ENCODE measurements around the gene SCAND1. TPM values are rescaled to one million over a fixed set of nuclear protein-coding genes. Genes with fewer than 3 reads are reported as not detected.
"Not testable (repeated sequence)": the region's sequence is repeated elsewhere in the genome, so short reads cannot be mapped to it uniquely, and the experiment has no call there.

The SCAND1 gene
- total RNA-seq, result 10 to 100 TPM; 45.0 to 47.2 TPM

- POLR2A ChIA-PET, result interaction anchor here (0.5 to 2.7 kb wide), 17 partner anchors 11 to 619 kb away, joined by 3 to 37 read pairs (median 4); partner anchors contain the start of genes AAR2, CEP250, PHF20 and RBM39
- CTCF ChIA-PET, result interaction anchor here (0.6 to 2.2 kb wide), 16 partner anchors 9 to 500 kb away, joined by 3 to 8 read pairs (median 4); partner anchors contain the start of gene PHF20
These were observed at the start of gene SCAND1 for GRCh38 chr20:35954200-35954906. SCAND1 (minus strand) TSS chr20:35954502; CDS start chr20:35954284, 218 bp downstream.

GRCh38 chr20:36004045-36004444 lies 49.7 kb upstream of the SCAND1 start:
- ChIA-PET POLR2A (no interaction called here), CTCF (no interaction called here)

GRCh38 chr20:36002855-36003254 lies 48.6 kb upstream of the SCAND1 start:
- ChIA-PET CTCF (interaction anchor here (0.6 kb wide), 1 partner anchor 236 kb away, joined by 3 read pairs; no protein-coding TSS in a partner anchor), POLR2A (no interaction called here)

- CTCF ChIA-PET, POLR2A ChIA-PET: not testable (repeated sequence)
These were observed 47.0 kb upstream of the SCAND1 start for GRCh38 chr20:36001331-36001730.

DNA sequence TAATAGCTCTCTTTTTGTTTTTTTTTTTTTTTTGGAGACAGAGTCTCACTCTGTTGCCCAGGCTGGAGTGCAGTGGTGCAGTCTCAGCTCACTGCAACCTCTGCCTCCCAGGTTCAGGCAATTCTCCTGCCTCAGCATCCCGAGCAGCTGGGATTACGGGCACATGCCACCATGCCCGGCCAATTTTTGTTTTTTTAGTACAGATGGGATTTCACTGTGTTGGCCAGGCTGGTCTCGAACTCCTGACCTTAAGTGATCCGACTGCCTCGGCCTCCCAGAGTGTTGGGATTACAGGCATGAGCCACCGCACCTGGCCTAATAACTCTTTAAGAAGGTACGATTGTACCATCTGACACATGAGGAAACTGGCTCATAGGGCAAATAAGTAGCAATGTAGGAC lies 42.2 kb upstream of the SCAND1 start:
- POLR2A ChIA-PET, result interaction anchor here (0.6 kb wide), 1 partner anchor 67 kb away, joined by 3 read pairs; no protein-coding TSS in a partner anchor
- CTCF ChIA-PET, result interaction anchor here (0.5 to 5.2 kb wide), 2 partner anchors 142 to 294 kb away, joined by 3 to 69 read pairs; no protein-coding TSS in a partner anchor

DNA sequence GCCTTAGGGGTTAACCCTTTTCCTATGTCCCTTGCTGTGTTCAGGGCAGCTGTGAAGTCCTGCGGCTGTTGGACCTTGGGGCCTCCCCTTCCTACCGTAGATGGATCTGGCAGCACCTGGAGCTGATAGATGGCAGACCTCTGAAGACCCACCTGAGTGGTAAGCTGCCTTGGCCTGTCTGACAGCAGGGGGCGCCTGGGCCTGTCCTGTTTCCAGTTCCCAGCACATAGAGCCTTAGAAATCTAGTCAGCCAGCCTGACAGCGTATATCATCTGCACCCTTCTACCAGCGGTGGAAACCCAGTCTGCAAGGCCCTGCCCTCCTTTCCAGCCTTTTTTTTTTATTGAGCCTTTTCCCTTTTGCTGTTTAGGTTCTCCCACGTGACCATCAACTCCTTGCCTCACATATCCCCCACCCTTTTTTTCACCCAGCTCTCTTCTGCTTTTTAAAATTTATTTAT lies 40.7 kb upstream of the SCAND1 start:
- POLR2A ChIA-PET, result interaction anchor here (0.7 kb wide), 1 partner anchor 263 kb away, joined by 3 read pairs; no protein-coding TSS in a partner anchor
- CTCF ChIA-PET, result interaction anchor here (0.5 to 5.2 kb wide), 10 partner anchors 11 to 396 kb away, joined by 3 to 69 read pairs (median 4); no protein-coding TSS in a partner anchor

DNA sequence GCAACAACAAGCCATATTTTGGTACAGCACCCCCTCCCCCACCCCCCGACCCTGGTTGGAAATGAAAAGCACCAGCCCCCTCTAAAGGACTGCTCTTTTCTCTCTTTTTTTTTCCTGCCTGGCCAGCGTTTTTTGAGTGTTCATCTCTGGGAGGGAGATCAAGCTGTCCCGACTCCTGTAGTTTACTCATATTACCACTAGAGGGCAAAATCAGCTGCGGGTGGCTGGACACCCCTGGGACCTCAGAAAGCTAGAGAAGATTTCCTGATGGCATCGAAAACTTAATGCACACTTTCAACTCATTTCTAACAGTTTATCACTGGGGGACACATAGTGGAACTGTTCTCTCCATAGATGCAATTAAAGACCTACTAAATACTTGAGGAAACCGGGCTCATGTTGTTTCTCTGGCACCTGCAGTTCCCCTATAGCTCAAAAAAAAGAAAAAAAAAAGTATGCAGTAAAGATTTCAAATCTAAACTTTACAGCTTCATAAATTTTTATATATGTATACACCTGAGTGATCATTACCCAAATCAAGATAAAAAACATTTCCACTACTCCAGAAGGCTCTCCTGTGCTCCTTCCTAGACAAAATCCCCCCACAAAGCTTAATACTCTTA lies 38.5 kb upstream of the SCAND1 start:
- ChIA-PET POLR2A (interaction anchor here (0.8 kb wide), 1 partner anchor 39 kb away, joined by 3 read pairs; no protein-coding TSS in a partner anchor), CTCF (interaction anchor here (0.6 to 5.2 kb wide), 23 partner anchors 11 to 1183 kb away, joined by 3 to 69 read pairs (median 4); partner anchors contain the start of gene SCAND1)

GRCh38 chr20:35991142-35991771 lies 37.0 kb upstream of the SCAND1 start:
- ChIA-PET POLR2A (interaction anchor here (0.6 kb wide), 1 partner anchor 138 kb away, joined by 3 read pairs; no protein-coding TSS in a partner anchor), CTCF (interaction anchor here (0.6 to 5.2 kb wide), 6 partner anchors 63 to 211 kb away, joined by 3 to 69 read pairs (median 4); no protein-coding TSS in a partner anchor)

GRCh38 chr20:35988910-35989463 lies 34.7 kb upstream of the SCAND1 start:
- POLR2A ChIA-PET, result no interaction called here
- CTCF ChIA-PET, result interaction anchor here (1.2 kb wide), 1 partner anchor 144 kb away, joined by 3 read pairs; no protein-coding TSS in a partner anchor

GRCh38 chr20:35985806-35986205 lies 31.5 kb upstream of the SCAND1 start:
- POLR2A ChIA-PET, result no interaction called here
- CTCF ChIA-PET, result no interaction called here

DNA sequence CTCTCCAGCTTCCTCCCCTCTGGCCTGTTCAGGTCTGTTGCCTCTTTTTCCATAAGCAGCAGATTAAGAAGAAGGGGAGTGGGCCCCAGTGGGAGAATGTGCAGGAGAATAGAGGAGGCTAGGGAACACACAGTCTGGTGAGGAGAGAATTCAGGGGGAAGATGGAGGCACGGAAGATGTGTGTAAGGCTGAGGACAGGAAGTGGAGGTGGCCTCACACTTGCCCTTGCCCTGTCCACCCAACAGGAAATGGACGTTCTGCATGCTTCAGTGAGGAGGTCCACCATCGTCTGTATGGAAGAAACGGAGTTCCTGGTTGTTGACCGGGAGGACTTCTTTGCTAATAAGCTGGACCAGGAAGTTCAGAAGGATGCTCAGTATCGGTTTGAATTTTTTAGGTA lies 30.1 kb upstream of the SCAND1 start:
- CTCF ChIA-PET, result interaction anchor here (0.6 to 1.7 kb wide), 2 partner anchors 11 to 1715 kb away, joined by 3 to 5 read pairs; no protein-coding TSS in a partner anchor
- POLR2A ChIA-PET, result no interaction called here

GRCh38 chr20:35981969-35982368 lies 27.7 kb upstream of the SCAND1 start:
- CTCF ChIA-PET, result interaction anchor here (1.1 kb wide), 1 partner anchor 11 kb away, joined by 3 read pairs; no protein-coding TSS in a partner anchor
- POLR2A ChIA-PET, result no interaction called here

GRCh38 chr20:35979544-35979943 lies 25.2 kb upstream of the SCAND1 start:
- POLR2A ChIA-PET, result no interaction called here

GRCh38 chr20:35978041-35978513 lies 23.8 kb upstream of the SCAND1 start:
- ChIA-PET POLR2A (no interaction called here), CTCF (no interaction called here)

More at GRCh38 chr20:35979544-35979943, 25.2 kb upstream of the SCAND1 start:
- CTCF ChIA-PET, result no interaction called here

GRCh38 chr20:35975576-35976373 lies 21.5 kb upstream of the SCAND1 start:
- CTCF ChIA-PET, result interaction anchor here (0.6 kb wide), 1 partner anchor 24 kb away, joined by 3 read pairs; no protein-coding TSS in a partner anchor
- POLR2A ChIA-PET, result no interaction called here

DNA sequence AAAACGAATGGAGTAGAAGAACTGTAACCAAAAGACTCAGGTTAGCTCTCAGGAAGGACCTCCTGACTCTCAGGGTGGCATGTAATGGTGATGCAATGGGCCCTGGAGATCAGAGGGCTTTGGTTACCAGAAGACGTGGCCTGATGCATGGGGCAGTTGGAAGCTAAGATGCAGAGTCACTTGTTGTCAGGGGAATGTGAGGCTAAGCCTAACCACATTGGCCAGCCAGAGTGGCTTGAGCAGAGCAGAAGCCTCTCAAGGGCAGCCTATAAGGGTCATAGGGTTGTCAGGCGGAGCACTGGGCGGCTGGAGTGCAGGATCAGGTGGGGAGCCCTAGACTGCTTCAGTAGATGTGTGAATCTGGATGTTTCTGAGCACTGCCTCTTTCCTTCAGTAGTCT lies 20.0 kb upstream of the SCAND1 start:
- ChIA-PET CTCF (no interaction called here), POLR2A (no interaction called here)

- CTCF ChIA-PET, result no interaction called here
- POLR2A ChIA-PET, result no interaction called here
These were observed 18.2 kb upstream of the SCAND1 start for GRCh38 chr20:35972462-35972861.

- CTCF ChIA-PET, result no interaction called here
- POLR2A ChIA-PET, result no interaction called here
These were observed 17.7 kb upstream of the SCAND1 start for GRCh38 chr20:35971981-35972380.

Data from activated CD8-positive, alpha-beta memory T cell treated with anti-CD3 and anti-CD28 coated beads for 36 hours (primary cell).